Motor neuron (in vitro differentiated cells): ENCODE data around the gene TDRD7. TPM values are rescaled to one million over a fixed set of nuclear protein-coding genes. Genes with fewer than 3 reads are reported as not detected.
A peak's percentile ranks its signal among the peaks of the same experiment; 100 is the strongest.

Experiments used
- ATAC-seq, 8 experiments: fragments of 200-7000 bp; cut with Tn5 transposase; replicated peaks in 6 of 8; 2 replicates each; pipeline ENCODE4 v1.8.0; 2021; ENCODE audit warnings: mild to moderate bottlenecking in 8 of 8, moderate library complexity in 8 of 8
- H3K27ac ChIP-seq, 2 donors: fragments of 250-450 bp; sonication (Bioruptor Pico); 2 replicates each; pipeline ENCODE4 v1.9.0; 2021; ENCODE audit warnings: antibody characterized with exemption in 2 of 2, mild to moderate bottlenecking in 2 of 2, moderate library complexity in 1 of 2
- H3K4me1 ChIP-seq, 2 donors: fragments of 250-450 bp; sonication (Bioruptor Pico); replicated peaks in 1 of 2; 2 replicates each; pipeline ENCODE4 v1.6.1; 2021; ENCODE audit warnings: antibody characterized with exemption in 2 of 2, mild to moderate bottlenecking in 2 of 2, moderate library complexity in 1 of 2
- H3K4me3 ChIP-seq, 5 donors: fragments of 250-450 bp; sonication (Bioruptor Pico); 2 replicates each; pipeline ENCODE4 v1.9.0; 2021; ENCODE audit warnings: antibody characterized with exemption in 5 of 5, mild to moderate bottlenecking in 5 of 5, moderate library complexity in 4 of 5
- WGBS, 10 experiments: fragments of 450-650 bp; shearing (Covaris generic); methylation state at CpG; one replicate each; pipeline ENCODE4 v1.0.0; 2022; 5-methylcytosine and 5-hydroxymethylcytosine counted together
- in situ Hi-C, 9 experiments: fragments of 400-800 bp; cut with MboI; loops; one replicate each; pipeline ENCODE4 v1.15.0; 2021; ENCODE audit warnings: low sequenced_read_pairs in 9 of 9, low pct_unique_long_range_greater_than_20kb in 2 of 9; ENCODE audit not compliant: unreplicated experiment in 9 of 9
- total RNA-seq, 8 experiments: library from RNA; unstranded; fragments of 300-600 nt; gene quantifications; 2 replicates each; pipeline versions ENCODE4 v1.2.3 to v1.2.4, GENCODE V29; 2022

The TDRD7 gene
- total RNA-seq, 8 experiments from 2014 or later: 2.0 to 55.6 (median 4.3) TPM

DNA sequence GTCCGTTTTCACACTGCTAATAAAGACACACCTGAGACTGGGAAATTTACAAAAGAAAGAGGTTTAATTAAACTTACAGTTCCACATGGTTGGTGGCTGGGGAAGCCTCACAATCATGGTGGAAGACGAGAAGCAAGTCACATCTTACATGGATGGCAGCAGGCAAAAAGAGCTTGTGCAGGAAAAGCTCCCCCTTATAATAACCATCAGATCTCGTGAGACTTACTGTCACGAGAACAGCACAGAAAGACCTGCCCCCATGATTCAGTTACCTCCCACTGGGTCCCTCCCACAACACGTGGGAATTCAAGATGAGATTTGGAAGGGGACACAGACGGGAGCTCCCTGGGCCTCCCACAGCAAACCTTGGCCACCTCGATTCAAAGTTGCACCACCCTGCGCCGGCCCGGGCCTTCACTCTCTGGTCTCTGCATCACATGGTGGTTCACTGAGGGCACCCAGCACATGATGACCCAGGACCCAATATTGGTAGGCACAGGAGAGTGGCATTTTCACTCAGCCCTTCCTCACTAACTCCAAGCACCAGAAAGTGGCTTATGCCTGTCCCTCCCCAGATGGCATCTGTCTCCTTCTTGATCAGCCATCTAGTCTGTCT is 21.0 kb upstream of the TDRD7 start:
- peaks cover 3 to 9% of the 10 kb centered on the region in 2 donors for H3K4me1 ChIP-seq
- no peak for ATAC-seq
- 0 to 83% (median 60%) methylated on average over 1 to 3 of the region's 10 CpGs; no CpG with 5 or more reads in 7 of the 10 experiments for WGBS, 10 experiments
- H3K27ac ChIP-seq: no peak overlapping the region
- in situ Hi-C loops: loop anchor here in 3 of 9 experiments (25.0 kb wide), 2 partner anchors 221 to 529 kb away; partner anchors contain the start of gene ZNF782 (in 2 of the 3)
- no peak overlapping the region for H3K4me3 ChIP-seq

DNA sequence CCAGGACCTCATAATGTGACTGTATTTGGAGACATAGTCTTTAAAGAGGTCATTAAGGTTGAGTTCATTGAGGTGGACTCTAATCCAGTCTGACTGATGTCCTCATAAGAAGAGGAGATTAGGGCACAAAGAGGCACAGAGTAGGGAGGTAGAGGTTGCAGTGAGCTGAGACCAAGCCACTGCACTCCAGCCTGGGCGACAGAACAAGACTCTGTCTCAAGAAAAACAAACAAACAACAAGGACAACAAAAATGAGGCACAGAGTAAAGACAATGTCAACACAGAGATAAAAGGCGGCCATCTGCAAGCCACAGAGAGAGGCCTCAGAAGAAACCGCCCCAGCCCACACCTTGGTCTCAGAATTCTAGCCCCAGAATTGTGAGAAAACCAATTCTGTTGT is 17.0 kb upstream of the TDRD7 start:
- ATAC-seq: no peak

GRCh38 chr9:97395745-97396144 is 16.2 kb upstream of the TDRD7 start:
- 60 to 100% (median 70%) methylated on average over 1 to 5 of the region's 5 CpGs; no CpG with 5 or more reads in 4 of the 10 experiments for WGBS, 10 experiments
- in situ Hi-C loops: loop anchor here in 3 of 9 experiments (25.0 kb wide), 2 partner anchors 217 to 533 kb away; partner anchors contain the start of gene ZNF782 (in 2 of the 3)
- H3K4me3 ChIP-seq: no peak overlapping the region
- H3K4me1 ChIP-seq: no peaks in the 10 kb centered on the region
- no peak overlapping the region for H3K27ac ChIP-seq
- no peak for ATAC-seq

More for the DNA sequence above, 17.0 kb upstream of the TDRD7 start:
- Histone ChIP-seq H3K4me3 (no peak overlapping the region), H3K4me1 (no peaks in the 10 kb centered on the region), H3K27ac (no peak overlapping the region)
- 0 to 100% (median 60%) methylated on average over 1 to 3 of the region's 3 CpGs; no CpG with 5 or more reads in 1 of the 10 experiments for WGBS, 10 experiments
- in situ Hi-C loops: loop anchor here in 3 of 9 experiments (25.0 kb wide), 2 partner anchors 217 to 533 kb away; partner anchors contain the start of gene ZNF782 (in 2 of the 3)

DNA sequence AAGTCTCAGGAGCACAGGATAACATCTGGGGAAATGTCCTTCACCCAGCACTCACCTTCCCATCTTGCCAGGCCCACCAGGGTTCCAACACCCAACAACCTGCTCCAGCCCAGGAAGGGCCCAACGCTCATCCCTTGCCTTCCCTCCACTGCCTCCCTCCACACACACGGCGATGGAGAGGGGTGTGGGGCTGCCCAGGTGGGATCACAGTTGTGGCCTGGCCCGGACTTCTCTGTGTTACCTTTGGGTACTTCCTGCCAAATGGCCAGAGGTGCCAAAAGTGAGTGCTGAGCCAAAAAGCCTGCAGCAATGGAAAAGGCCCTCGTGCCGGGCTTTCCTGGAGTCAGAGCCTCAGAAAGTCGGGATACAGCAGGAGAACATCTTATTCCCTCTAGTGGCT is 15.6 kb upstream of the TDRD7 start:
- 40 to 92% (median 64%) methylated on average over 1 to 6 of the region's 7 CpGs; no CpG with 5 or more reads in 5 of the 10 experiments for WGBS, 10 experiments
- H3K4me3 ChIP-seq: no peak overlapping the region
- ATAC-seq: no peak

GRCh38 chr9:97397220-97397619 is 14.7 kb upstream of the TDRD7 start:
- no peaks in the 10 kb centered on the region for H3K4me1 ChIP-seq
- no peak overlapping the region for H3K27ac ChIP-seq
- H3K4me3 ChIP-seq: no peak overlapping the region
- in situ Hi-C loops: loop anchor here in 3 of 9 experiments (25.0 kb wide), 2 partner anchors 215 to 535 kb away; partner anchors contain the start of gene ZNF782 (in 2 of the 3)
- 0 to 88% (median 80%) methylated on average over 1 of the region's 1 CpG; no CpG with 5 or more reads in 5 of the 10 experiments for WGBS, 10 experiments
- no peak for ATAC-seq

More for the DNA sequence above, 15.6 kb upstream of the TDRD7 start:
- Histone ChIP-seq H3K4me1 (no peaks in the 10 kb centered on the region), H3K27ac (no peak overlapping the region)
- in situ Hi-C loops: loop anchor here in 3 of 9 experiments (25.0 kb wide), 2 partner anchors 216 to 534 kb away; partner anchors contain the start of gene ZNF782 (in 2 of the 3)

- in situ Hi-C loops: loop anchor here in 3 of 9 experiments (25.0 kb wide), 2 partner anchors 213 to 537 kb away; partner anchors contain the start of gene ZNF782 (in 2 of the 3)
- ATAC-seq: peak in 6 of 8 experiments; percentile 35 to 92 (median 83)
Observed at GRCh38 chr9:97398999-97399758, 12.7 kb upstream of the TDRD7 start.

DNA sequence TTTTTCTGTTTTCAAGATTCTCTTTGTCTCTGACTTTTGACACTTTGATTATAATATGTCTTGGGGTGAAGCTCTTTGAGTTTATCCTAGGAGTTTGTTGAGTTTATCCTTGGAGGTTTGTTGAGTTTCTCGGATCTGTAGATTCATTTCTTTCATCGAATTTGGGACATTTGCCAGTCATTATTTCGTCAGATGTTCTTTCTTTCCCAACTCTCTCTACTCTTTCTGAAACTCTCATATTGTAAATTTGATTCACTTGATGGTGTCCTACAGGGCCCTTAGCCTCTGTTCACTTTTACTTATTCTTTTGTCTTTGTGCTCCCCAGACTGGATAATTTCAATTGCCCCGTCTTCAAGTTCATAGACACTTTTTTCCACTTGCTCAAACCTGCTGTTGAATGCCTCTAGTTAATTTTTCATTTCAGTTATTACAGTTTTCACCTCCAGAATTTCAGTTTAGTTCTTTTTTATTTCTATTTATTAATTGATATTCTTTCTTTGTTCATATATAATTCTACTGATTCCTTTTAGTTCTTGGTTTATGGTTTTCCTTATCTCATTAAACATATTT is 8.1 kb upstream of the TDRD7 start:
- no peak for ATAC-seq
- no peaks in the 10 kb centered on the region for H3K4me1 ChIP-seq
- no peak overlapping the region for H3K4me3 ChIP-seq
- WGBS, 10 experiments: 5 to 92% (median 74%) methylated on average over 1 to 4 of the region's 4 CpGs; no CpG with 5 or more reads in 2 of the 10 experiments
- H3K27ac ChIP-seq: no peak overlapping the region
- in situ Hi-C loops: loop anchor here in 1 of 9 experiments (25.0 kb wide), 1 partner anchor 542 kb away; the partner anchor contains the start of gene ZNF782

More at GRCh38 chr9:97398999-97399758, 12.7 kb upstream of the TDRD7 start:
- no peaks in the 10 kb centered on the region for H3K4me1 ChIP-seq
- no peak overlapping the region for H3K27ac ChIP-seq
- H3K4me3 ChIP-seq: no peak overlapping the region
- 0 to 78% (median 20%) methylated on average over 1 to 10 of the region's 20 CpGs; no CpG with 5 or more reads in 3 of the 10 experiments for WGBS, 10 experiments

GRCh38 chr9:97405551-97405950 is 6.3 kb upstream of the TDRD7 start:
- H3K27ac ChIP-seq: no peak overlapping the region
- in situ Hi-C loops: loop anchor here in 1 of 9 experiments (25.0 kb wide), 1 partner anchor 543 kb away; the partner anchor contains the start of gene ZNF782
- H3K4me1 ChIP-seq: no peaks in the 10 kb centered on the region
- ATAC-seq: no peak
- whole genome bisulfite sequencing, 10 experiments: 0 to 100% (median 38%) methylated on average over 1 to 2 of the region's 2 CpGs; no CpG with 5 or more reads in 2 of the 10 experiments
- H3K4me3 ChIP-seq: no peak overlapping the region

DNA sequence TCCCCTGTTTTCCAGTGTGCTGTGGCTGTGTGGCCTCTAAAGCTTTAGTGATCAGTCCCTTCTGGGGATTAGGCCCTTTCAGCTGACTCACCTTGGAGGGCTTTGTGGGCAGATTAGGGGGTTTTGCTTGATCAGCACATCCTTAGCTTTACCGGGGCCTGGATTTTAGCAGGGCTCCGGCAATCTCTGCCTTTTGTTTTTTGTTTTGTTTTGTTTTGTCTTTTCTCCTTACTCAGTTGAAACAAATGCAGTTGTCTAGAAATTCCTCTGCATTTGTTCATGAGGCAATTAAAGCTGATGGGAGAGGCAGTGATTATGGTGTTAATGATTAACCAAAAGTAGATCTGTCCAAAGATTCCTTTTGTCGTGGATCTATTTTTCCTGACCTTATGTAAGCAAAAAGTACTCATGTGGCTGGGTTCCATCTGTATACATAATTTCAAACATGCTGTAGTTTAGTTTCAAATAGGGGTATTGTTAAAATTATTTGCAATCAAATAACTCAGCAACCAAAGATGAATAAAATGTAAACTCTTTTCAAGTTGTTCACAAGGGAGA is 5.2 kb upstream of the TDRD7 start:
- in situ Hi-C loops: loop anchor here in 1 of 9 experiments (25.0 kb wide), 1 partner anchor 544 kb away; the partner anchor contains the start of gene ZNF782
- WGBS, 10 experiments: 9 to 80% (median 43%) methylated on average over 1 to 3 of the region's 3 CpGs; no CpG with 5 or more reads in 1 of the 10 experiments
- no peaks in the 10 kb centered on the region for H3K4me1 ChIP-seq
- H3K4me3 ChIP-seq: no peak overlapping the region
- no peak for ATAC-seq
- no peak overlapping the region for H3K27ac ChIP-seq

GRCh38 chr9:97408562-97408961 is 3.3 kb upstream of the TDRD7 start:
- Histone ChIP-seq H3K4me3 (no peak overlapping the region), H3K4me1 (peaks cover 0 to 3% of the 10 kb centered on the region in 2 donors), H3K27ac (no peak overlapping the region)
- in situ Hi-C loops: loop anchor here in 1 of 9 experiments (25.0 kb wide), 1 partner anchor 546 kb away; the partner anchor contains the start of gene ZNF782
- WGBS, 10 experiments: 60 to 100% (median 83%) methylated on average over 2 to 4 of the region's 4 CpGs; no CpG with 5 or more reads in 2 of the 10 experiments
- ATAC-seq: no peak

- 0 to 68% (median 25%) methylated on average over 2 to 3 of the region's 3 CpGs; no CpG with 5 or more reads in 2 of the 10 experiments for WGBS, 10 experiments
- H3K4me3 ChIP-seq: peak overlapping the region; percentile 69 to 85 (median 73)
- no peak overlapping the region for H3K27ac ChIP-seq
Observed at GRCh38 chr9:97411440-97411788, 482 bp upstream of the TDRD7 start.

More at GRCh38 chr9:97411440-97411788, 482 bp upstream of the TDRD7 start:
- peaks cover 0 to 3% of the 10 kb centered on the region in 2 donors for H3K4me1 ChIP-seq
- ATAC-seq: no peak
- in situ Hi-C loops: loop anchor here in 2 of 9 experiments (10.0 to 25.0 kb wide), 2 partner anchors 203 to 549 kb away; partner anchors contain the start of gene ZNF782 (in 1 of the 2)
